ENCODE data around the gene PSKH1. TPM values are rescaled to one million over a fixed set of nuclear protein-coding genes. Genes with fewer than 3 reads are reported as not detected.
"Not testable (repeated sequence)": the region's sequence is repeated elsewhere in the genome, so short reads cannot be mapped to it uniquely, and the experiment has no call there.

The PSKH1 gene
- total RNA-seq, 1 donor from 2014 or later: 18.9 TPM

- DNase-seq: peak; percentile 51
These were observed 4.7 kb upstream of the PSKH1 start for GRCh38 chr16:67888331-67888730.

- no peak for DNase-seq
These were observed 679 bp upstream of the PSKH1 start for GRCh38 chr16:67892375-67892774.

DNA sequence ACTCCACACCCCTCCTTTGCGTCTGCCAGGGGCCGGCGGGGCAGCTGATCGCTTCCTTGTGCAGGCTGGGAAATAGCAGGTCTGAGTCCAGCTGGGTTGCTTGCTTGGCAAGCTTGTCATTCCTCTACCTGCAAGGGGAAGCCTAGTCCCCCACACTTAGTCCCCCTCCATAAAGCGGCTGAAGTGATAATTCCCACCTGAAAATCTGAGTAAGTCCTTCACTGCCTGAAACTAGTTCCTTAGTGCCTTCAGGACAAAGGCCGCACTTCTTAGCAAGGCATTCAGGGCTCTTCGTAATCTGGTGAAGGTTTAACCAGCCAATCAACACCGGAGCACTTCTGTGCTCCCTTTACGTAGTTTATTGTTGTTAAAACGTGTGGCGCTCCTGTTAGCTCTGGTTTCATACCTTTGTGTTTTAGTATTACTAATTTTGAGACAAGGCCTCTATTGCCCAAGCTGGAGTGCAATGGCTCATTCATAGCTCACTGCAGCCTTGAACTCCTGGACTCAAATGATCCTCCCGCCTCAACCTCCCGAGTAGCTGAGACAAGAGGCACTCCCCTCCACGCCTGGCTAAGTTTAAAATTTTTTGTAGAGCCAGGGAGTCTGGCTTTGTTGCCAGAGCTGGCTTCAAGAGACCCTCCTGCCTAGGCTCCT lies 817 bp downstream of the PSKH1 start:
- DNase-seq: no peak

DNA sequence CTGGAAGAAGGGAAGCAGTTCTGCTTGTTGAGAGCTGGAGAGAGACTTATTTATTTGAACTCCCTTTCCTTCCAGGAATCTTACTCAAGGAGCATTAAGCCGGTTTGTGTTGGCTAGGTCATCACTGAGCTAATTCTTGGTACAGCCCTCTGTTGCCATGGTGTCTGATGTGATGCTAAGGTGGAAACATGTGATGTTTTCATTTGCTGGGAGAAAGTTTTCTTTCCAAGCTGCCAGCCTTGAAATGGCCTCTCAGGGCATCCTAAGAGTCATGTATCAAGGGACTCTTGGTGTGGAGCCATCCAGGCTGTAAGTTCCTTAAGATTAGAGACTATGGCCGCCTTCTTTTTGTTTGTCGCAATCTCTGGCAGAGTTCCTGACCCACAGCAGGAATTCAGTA lies 4.2 kb downstream of the PSKH1 start:
- DNase-seq: peak; percentile 66

DNA sequence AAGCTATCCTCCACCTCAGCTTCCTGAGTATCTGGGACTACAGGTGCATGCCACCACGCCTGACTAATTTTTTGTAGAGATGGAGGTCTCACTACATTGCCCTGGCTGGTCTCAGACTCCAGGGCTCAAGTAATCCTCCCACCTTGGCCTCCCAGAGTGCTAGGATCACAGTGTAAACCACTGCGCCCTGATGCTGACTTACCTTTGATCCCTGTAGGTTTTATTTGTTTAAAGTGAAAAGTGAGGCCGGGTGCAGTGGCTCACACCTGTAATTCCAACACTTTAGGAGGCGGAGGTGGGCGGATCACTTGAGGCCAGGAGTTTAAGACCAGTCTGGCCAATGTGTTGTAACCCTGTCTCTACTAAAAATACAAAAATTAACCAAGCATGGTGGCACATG lies 8.7 kb downstream of the PSKH1 start:
- DNase-seq: no peak

DNA sequence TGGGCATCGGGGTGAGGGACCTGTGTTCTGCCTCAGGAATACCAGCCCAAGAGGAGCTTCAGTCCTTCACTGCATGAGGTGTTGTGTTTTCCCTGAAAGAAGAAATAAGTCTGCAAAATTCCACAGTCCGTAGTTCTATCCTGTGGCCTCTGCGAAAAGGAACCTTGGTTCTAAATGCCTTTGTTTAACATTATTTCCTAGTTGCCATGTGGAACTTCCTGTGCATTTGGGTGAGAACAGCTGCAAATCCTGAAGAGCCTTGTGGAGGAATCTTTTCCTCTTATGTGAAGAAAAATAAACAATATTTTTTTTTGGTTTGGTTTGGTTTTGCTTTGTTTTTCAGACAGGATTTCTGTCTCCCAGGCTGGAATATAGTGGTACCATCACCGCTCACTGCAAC lies 9.8 kb downstream of the PSKH1 start:
- no peak for DNase-seq

DNA sequence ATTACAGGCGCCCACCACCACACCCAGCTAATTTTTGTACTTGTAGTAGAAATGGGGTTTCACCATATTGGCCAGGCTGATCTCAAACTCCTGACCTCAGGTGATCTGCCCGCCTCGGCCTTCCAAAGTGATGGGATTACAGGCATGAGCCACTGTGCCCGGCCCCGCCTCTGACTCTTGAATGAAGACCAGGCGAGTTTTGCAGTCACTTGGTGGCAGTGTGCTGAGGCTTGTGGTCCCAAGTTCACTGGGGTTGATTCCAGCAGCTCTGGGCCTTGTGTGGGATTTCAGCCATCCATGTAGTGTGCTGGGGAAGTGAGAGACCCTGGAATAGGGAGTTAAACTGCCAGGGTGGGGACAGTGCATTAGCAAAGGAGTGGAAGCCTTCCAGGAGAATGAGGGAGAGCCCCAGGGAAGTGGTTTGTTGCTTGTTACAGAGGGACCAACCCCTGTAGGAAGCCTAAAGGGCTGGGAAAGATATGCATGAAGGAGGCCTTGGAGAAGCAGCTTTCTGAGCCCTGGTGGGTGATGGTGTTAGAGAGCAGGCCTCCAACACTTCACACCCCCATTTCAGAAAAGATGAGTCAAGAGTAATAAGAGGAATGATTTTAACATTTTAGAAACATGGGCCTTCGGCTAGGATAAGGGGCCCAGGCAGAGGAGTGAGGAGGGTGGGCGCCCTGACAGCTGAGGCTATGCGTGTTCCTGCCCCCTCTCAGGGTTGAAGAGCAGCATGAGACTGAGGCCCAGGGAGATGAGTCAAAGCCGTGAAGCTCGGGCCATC lies 14.5 kb downstream of the PSKH1 start:
- DNase-seq: no peak

DNA sequence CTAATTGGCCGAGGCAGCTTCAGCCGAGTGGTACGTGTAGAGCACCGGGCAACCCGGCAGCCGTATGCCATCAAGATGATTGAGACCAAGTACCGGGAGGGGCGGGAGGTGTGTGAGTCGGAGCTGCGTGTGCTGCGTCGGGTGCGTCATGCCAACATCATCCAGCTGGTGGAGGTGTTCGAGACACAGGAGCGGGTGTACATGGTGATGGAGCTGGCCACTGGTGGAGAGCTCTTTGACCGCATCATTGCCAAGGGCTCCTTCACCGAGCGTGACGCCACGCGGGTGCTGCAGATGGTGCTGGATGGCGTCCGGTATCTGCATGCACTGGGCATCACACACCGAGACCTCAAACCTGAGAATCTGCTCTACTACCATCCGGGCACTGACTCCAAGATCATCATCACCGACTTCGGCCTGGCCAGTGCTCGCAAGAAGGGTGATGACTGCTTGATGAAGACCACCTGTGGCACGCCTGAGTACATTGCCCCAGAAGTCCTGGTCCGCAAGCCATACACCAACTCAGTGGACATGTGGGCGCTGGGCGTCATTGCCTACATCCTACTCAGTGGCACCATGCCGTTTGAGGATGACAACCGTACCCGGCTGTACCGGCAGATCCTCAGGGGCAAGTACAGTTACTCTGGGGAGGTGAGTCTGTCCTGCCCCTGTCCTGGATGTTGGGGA lies 16.1 kb downstream of the PSKH1 start:
- DNase-seq: no peak

- DNase-seq: peak; percentile 90
These were observed 17.1 kb downstream of the PSKH1 start for GRCh38 chr16:67910158-67910557.

DNA sequence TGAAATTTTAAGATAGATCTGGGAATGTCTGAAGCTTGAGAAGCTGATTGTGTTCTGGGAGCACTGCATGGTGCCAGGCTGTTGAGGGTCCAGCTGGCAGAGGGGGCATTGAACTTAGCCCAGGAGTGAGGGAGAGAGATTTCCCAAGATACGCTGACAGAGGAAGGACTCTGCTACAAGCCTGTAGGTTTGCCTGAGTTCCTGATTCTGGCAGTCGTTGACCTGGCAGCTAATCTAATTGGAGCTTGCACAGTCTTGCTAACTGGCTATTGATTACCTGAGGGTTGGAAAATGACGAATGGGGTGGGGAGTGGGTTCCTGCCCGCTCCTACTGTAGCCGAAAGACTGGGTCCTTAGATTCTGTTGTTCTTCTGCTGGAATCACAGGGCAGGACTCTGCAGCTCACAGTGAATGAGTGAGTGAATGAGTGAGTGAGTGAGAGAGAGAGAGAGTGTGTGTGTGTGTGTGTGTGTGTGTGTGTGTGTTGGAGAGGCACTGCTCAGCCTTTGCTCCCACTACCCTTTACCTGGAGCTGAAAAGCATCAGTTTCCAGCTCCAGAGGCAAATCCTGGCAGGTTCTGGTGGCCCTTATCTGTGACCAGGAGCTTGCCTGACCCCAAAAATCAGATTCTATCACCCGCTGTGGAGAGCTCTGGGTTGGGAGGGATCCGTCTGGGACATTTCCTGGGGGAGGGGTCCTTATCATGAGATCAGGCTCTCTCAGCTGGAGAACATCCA lies 21.9 kb downstream of the PSKH1 start:
- DNase-seq: no peak

DNA sequence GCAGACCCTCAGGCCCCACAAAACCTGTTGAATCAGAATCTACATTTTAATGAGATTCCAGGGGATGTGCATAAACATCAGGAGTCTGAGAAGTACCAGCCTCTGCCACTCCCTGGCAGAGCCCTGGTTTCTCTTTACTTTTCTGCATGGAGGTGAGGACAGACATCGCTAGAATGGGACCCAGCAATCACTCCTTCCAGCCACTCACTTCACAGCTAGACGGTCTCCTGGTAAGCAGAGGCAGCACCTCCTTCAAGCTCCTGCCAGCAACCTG lies 22.4 kb downstream of the PSKH1 start:
- not testable (repeated sequence) for DNase-seq

GRCh38 chr16:67915831-67916723 lies 23.0 kb downstream of the PSKH1 start:
- DNase-seq: no peak

GRCh38 chr16:67917140-67917851 lies 24.2 kb downstream of the PSKH1 start:
- DNase-seq: peak; percentile 86

DNA sequence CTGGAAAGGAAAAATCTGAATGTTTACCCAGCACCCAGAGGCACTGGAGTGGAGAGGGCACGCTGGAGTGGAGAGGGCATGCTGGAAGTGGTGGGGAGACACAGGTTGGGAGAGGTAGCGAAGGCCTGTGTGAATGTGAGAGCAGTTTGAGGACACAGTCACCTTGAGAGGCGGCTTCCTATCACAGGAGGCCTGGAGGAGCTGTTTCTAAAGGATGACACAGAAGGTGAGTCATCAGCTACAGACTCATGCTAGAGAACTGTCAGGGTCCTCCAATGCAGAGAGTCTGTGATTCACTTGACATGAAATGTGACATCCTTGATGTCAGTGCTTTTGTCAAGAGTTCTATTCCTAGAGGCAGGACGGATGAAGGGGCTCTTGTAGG lies 24.8 kb downstream of the PSKH1 start:
- DNase-seq: no peak

GRCh38 chr16:67919622-67920221 lies 26.7 kb downstream of the PSKH1 start:
- no peak for DNase-seq

DNA sequence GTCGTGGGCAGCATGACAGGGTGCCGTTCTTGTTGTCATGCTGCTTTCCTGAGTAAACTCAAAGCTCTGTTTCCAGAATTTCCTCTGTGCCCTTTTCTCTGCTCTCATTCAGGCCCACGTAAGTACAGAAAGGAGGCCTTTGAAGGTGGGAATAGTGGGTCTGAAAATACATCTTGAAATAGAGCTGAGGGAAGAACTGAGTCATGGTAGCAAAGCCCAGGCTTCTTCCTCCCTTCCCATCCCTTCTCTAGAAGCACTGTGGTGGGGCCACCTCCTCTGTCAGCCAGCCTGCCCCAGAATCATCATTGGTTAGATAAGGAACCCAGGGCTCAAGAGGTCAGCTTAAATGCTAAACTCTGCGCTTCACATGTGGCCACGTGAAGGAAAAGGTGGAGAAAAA lies 29.2 kb downstream of the PSKH1 start:
- no peak for DNase-seq

DNA sequence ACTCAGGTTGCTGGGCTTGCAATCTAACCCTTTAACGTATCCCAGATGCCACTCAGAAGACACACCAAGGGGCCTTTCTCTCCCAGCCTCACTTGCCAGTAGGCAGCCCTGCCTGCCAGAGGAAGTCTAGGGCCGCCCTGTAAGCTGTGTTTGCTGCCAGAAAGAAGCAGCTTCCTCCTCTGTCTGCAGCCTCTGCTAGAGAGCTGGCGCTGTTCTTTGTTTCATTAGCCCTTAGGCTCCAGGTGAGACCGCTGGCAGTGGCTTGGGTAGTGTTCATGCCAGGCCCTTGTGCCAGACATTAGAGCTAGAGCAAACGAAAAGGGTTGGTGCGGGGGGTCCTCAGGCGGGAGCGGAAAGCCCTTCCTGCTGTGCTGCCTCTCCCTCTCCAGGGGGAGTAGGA lies 29.7 kb downstream of the PSKH1 start:
- DNase-seq: no peak

GRCh38 chr16:67923414-67924116 lies 30.5 kb downstream of the PSKH1 start:
- no peak for DNase-seq

DNA sequence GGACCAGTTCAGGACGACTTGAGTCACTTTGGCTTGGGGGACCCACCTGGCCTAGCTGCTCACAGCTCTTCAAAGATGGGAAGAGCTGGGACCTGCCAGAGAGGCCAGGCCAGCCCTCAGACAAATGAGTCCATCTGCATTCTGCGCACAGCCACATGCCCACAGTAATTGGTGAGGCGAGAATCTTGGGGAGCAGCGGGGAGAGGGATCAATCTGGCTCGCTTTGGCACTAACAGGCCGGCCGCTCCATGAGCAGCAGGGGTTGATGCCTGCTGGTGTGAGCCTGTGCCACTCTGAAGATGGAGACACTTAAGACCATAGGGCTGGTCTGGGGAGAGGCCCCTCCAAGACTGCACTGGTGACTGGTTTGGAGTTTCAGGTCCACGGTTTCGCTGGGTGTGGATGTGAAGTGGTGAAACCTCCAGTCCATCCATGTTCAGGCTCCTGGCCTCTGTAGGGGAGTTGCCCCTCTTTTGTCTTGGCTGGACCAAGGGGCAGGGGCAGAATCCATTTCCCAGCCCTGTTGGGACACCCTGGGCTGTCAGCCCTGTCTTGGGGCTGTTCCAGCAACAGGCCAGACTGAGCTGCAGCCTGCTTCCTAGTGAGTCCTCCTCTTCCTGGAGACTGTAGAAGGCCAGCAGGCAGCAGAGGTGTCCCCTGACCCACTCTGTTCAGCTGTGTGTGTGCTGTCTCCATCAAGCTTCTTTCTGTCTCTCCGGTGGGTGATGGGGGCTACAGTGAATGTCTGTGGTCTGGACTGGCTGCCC lies 31.3 kb downstream of the PSKH1 start:
- DNase-seq: no peak
